HepG2 (cell line): ENCODE measurements around the gene CD4. TPM values are rescaled to one million over a fixed set of nuclear protein-coding genes. Genes with fewer than 3 reads are reported as not detected.

Source experiments
- BHLHE40 ChIP-seq: IDR thresholded peaks from 2 replicates; pipeline ENCODE4 v1.6.1; 2011; ENCODE audit warnings: low read length, improper control_type of control experiment
- GLI4 ChIP-seq: sonication (generic); formaldehyde crosslinking; IDR thresholded peaks from 2 replicates; pipeline ENCODE4 v1.5.1; 2020; ENCODE audit warnings: missing genetic modification reagents, mild to moderate bottlenecking, moderate library complexity, borderline replicate concordance
- NFKBIZ ChIP-seq: IDR thresholded peaks from 2 replicates; pipeline ENCODE4 v1.6.1; 2018; ENCODE audit warnings: missing genetic modification reagents, missing compliant biosample characterization
- PHF20 ChIP-seq: sonication (generic); formaldehyde crosslinking; IDR thresholded peaks from 2 replicates; pipeline ENCODE4 v1.5.0; 2020; ENCODE audit warnings: mild to moderate bottlenecking, missing genetic modification reagents
- SP2 ChIP-seq: sonication (generic); formaldehyde crosslinking; IDR thresholded peaks from 2 replicates; pipeline ENCODE4 v1.5.1; 2020; ENCODE audit warnings: mild to moderate bottlenecking, missing genetic modification reagents
- SP4 ChIP-seq: sonication (generic); formaldehyde crosslinking; IDR thresholded peaks from 2 replicates; pipeline ENCODE4 v1.8.1; 2023; ENCODE audit warnings: mild to moderate bottlenecking, missing genetic modification reagents
- SUZ12 ChIP-seq: fragments of 150-350 bp; IDR thresholded peaks from 2 replicates; pipeline ENCODE4 v1.6.1; 2014; ENCODE audit warnings: low read depth, low read length
- U2AF1 ChIP-seq: fragments of 200-400 bp; formaldehyde crosslinking; optimal IDR thresholded peaks from 2 replicates; pipeline ENCODE3; 2017; ENCODE audit warnings: mild to moderate bottlenecking, low read depth, low read length
- ZFX ChIP-seq: sonication (generic); formaldehyde crosslinking; IDR thresholded peaks from 2 replicates; pipeline ENCODE4 v1.4.0; 2020; ENCODE audit warnings: mild to moderate bottlenecking, low read depth, missing genetic modification reagents, moderate library complexity
- ZMYM3 ChIP-seq: sonication (generic); formaldehyde crosslinking; IDR thresholded peaks from 2 replicates; pipeline ENCODE4 v1.5.1; 2020; ENCODE audit warnings: mild to moderate bottlenecking, missing genetic modification reagents
- ZNF335 ChIP-seq: sonication (generic); formaldehyde crosslinking; IDR thresholded peaks from 2 replicates; pipeline ENCODE4 v1.4.0; 2020; ENCODE audit warnings: missing genetic modification reagents
- ZNF562 ChIP-seq: sonication (generic); formaldehyde crosslinking; IDR thresholded peaks from 2 replicates; pipeline ENCODE4 v1.8.0; 2022; ENCODE audit warnings: missing genetic modification reagents, borderline replicate concordance
- ZNF652 ChIP-seq: IDR thresholded peaks from 2 replicates; pipeline ENCODE4 v1.6.1; 2016; ENCODE audit warnings: low read depth, borderline replicate concordance
- ZNF75D ChIP-seq: sonication (generic); formaldehyde crosslinking; IDR thresholded peaks from 2 replicates; pipeline ENCODE4 v1.8.1; 2023; ENCODE audit warnings: missing genetic modification reagents, mild to moderate bottlenecking, borderline replicate concordance
- ZNF768 ChIP-seq: sonication (generic); formaldehyde crosslinking; IDR thresholded peaks from 2 replicates; pipeline ENCODE4 v1.4.0; 2020; ENCODE audit warnings: missing genetic modification reagents
- ZSCAN12 ChIP-seq: sonication (generic); formaldehyde crosslinking; IDR thresholded peaks from 2 replicates; pipeline ENCODE4 v1.9.0; 2021; ENCODE audit warnings: mild to moderate bottlenecking, missing genetic modification reagents
- polyA plus RNA-seq, 8 experiments: library from polyadenylated mRNA; depleted of rRNA in 3 of 8; stranded (reverse) in 7 of 8; unstranded in 1 of 8; fragments of >200 nt; fragmentation: Illumina TruSeq in 4 of 8; extraction: Trizol in 4 of 8; gene quantifications; 2 replicates each; pipeline versions ENCODE4 v1.2.1 to v1.2.3, GENCODE V29; 2011 to 2016; ENCODE audit warnings: low read depth in 4 of 8, missing spikeins in 1 of 8, mixed read lengths in 1 of 8; ENCODE audit not compliant: insufficient read depth in 1 of 8
- total RNA-seq, 5 experiments: library from RNA; depleted of rRNA; stranded (reverse); fragments of >200 nt; fragmentation: Illumina TruSeq; extraction: Trizol; gene quantifications; 2 replicates each; pipeline ENCODE4 v1.2.3, GENCODE V29; 2016; ENCODE audit warnings: low read depth in 1 of 5
- TF ChIP-seq, protein P1 (sequence below): IDR thresholded peaks from 2 replicates; pipeline ENCODE4 v1.6.1; 2016; ENCODE audit warnings: control low read depth
- TF ChIP-seq, protein P2 (sequence below): sonication (generic); formaldehyde crosslinking; IDR thresholded peaks from 2 replicates; pipeline ENCODE4 v1.8.0; 2022; ENCODE audit warnings: mild to moderate bottlenecking, missing genetic modification reagents, borderline replicate concordance
- TF ChIP-seq, protein P3 (sequence below): sonication (generic); formaldehyde crosslinking; IDR thresholded peaks from 2 replicates; pipeline ENCODE4 v1.8.0; 2022; ENCODE audit warnings: low read depth, missing genetic modification reagents
- TF ChIP-seq, protein P4 (sequence below): sonication (generic); formaldehyde crosslinking; IDR thresholded peaks from 2 replicates; pipeline ENCODE4 v1.4.0; 2020; ENCODE audit warnings: missing genetic modification reagents

The CD4 gene
- total and polyA plus RNA-seq, 2 of the 13 experiments (the other 11 are each of a cell fraction or from before 2014, with no cell fraction given), result 0.07 to 0.95 TPM

DNA sequence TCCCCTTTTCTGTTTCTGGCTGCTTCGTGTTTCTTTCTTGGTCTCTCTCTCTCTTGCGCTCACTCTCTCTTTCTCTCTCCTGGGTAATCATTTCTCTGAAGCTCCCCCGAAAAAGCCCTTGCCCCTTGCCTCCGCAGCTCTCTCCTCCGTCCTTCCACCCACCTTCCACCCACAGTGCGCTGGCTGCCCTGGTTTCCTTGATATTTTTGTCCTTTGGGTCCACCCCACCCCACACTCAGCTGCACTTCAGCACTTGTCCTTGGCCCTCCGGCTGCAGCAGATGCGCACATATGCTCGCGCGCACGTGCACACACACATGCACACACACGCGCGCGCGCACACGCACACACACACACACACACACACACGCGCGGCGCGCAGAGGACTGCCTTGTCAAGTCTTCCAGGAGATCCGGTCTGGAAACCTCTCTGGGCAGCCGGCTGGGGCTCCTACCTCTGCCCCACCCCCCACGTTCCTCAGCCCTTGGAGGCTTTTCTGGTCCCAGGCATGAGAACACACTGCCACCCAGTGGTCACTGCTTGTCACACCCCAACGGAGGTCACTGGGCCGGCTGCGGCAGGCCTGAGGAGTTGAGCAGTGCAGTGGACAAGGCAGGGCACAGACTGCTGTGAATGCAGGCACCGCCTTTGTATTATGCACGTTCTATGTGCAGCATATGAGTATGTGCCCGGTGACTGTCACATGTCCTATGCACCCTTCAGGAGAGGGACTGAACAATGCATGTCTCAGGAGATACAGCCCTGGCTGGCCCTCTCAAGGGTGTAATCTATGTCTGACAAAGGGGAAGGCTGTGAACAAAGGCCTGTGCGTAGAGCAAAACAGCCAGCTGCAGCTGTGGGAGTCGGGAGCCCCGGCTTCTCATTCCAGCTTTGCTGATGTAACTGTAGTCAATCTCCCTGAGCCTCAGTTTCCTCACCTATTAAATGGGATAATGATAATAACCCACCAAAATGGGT, 10.5 kb upstream of the CD4 start (continued):
- TF ChIP-seq, protein P1, sequence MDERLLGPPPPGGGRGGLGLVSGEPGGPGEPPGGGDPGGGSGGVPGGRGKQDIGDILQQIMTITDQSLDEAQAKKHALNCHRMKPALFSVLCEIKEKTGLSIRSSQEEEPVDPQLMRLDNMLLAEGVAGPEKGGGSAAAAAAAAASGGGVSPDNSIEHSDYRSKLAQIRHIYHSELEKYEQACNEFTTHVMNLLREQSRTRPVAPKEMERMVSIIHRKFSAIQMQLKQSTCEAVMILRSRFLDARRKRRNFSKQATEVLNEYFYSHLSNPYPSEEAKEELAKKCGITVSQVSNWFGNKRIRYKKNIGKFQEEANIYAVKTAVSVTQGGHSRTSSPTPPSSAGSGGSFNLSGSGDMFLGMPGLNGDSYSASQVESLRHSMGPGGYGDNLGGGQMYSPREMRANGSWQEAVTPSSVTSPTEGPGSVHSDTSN (CRISPR knock-in tag), result no peak
- no peak for TF ChIP-seq ZNF652
- TF ChIP-seq, protein P2, sequence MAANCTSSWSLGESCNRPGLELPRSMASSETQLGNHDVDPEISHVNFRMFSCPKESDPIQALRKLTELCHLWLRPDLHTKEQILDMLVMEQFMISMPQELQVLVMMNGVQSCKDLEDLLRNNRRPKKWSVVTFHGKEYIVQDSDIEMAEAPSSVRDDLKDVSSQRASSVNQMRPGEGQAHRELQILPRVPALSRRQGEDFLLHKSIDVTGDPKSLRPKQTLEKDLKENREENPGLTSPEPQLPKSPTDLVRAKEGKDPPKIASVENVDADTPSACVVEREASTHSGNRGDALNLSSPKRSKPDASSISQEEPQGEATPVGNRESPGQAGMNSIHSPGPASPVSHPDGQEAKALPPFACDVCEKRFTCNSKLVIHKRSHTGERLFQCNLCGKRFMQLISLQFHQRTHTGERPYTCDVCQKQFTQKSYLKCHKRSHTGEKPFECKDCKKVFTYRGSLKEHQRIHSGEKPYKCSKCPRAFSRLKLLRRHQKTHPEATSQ (CRISPR knock-in tag), result 0 out of 2 replicates have a peak, but pooled peaks have one; percentile 41
- TF ChIP-seq, protein P3, sequence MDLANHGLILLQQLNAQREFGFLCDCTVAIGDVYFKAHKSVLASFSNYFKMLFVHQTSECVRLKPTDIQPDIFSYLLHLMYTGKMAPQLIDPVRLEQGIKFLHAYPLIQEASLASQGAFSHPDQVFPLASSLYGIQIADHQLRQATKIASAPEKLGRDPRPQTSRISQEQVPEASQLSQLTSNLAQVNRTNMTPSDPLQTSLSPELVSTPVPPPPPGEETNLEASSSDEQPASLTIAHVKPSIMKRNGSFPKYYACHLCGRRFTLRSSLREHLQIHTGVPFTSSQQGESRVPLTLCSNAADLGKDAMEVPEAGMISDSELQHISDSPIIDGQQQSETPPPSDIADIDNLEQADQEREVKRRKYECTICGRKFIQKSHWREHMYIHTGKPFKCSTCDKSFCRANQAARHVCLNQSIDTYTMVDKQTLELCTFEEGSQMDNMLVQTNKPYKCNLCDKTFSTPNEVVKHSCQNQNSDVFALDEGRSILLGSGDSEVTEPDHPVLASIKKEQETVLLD (CRISPR knock-in tag), result no peak
- peak; percentile 74; the same call in 1 of the 2 replicates for TF ChIP-seq ZNF768 (CRISPR knock-in tag)
- TF ChIP-seq U2AF1, result no peak
- TF ChIP-seq NFKBIZ (CRISPR knock-in tag), result 0 out of 2 replicates have a peak, but pooled peaks have one; percentile 39
- TF ChIP-seq BHLHE40, result peak; percentile 68; the same call in 1 of the 2 replicates
- peak; percentile 38; the same call in 1 of the 2 replicates for TF ChIP-seq GLI4 (CRISPR knock-in tag)
- no peak for TF ChIP-seq ZSCAN12
- no peak for TF ChIP-seq ZNF562
- TF ChIP-seq PHF20 (CRISPR knock-in tag), result 0 out of 2 replicates have a peak, but pooled peaks have one; percentile 40
- peak; percentile 56; the same call in 1 of the 2 replicates for TF ChIP-seq ZMYM3 (CRISPR knock-in tag)
- no peak for TF ChIP-seq SP4
- no peak for TF ChIP-seq ZNF335
- peak; percentile 80 for TF ChIP-seq ZFX (CRISPR knock-in tag)
- TF ChIP-seq, protein P4, sequence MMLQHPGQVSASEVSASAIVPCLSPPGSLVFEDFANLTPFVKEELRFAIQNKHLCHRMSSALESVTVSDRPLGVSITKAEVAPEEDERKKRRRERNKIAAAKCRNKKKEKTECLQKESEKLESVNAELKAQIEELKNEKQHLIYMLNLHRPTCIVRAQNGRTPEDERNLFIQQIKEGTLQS (CRISPR knock-in tag), result no peak
- no peak; the same call in 1 of the 2 replicates for TF ChIP-seq SP2 (CRISPR knock-in tag)
- TF ChIP-seq ZNF75D (CRISPR knock-in tag), result no peak
- TF ChIP-seq SUZ12, result no peak
